ENCODE results near the gene SFXN4.

DNA sequence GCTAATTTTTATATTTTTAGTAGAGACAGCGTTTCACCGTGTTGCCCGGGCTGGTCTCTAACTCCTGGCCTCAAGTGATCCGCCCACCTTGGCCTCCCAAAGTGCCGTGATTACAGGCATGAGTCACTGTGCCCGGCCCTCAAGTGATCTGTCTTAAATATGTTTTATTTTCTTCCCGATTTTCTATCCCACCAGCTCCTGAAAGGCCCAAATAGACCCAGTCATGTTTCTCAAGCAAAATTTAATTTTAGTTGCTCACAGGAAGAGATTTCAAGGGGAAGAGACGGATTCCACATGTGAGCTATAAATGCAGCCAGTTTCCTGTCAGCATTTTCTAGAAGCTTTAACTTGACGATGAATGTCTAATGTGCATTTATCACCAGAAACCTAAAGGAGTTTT lies 49.6 kb downstream of the SFXN4 start:
- TF ChIP-seq REST (IDR thresholded peaks at IDR 0.05; ENCODE audit: insufficient read depth in 1 of 2, low read depth in 2 of 2, low read length in 2 of 2) (no peak), FOXP2 (optimal IDR thresholded peaks at IDR 0.05; ENCODE audit: borderline replicate concordance, extremely low read depth, extremely low read length, insufficient read depth) (no peak)

Measured in PFSK-1 (cell line).